Measurements from ENCODE around the gene TNS3.

DNA sequence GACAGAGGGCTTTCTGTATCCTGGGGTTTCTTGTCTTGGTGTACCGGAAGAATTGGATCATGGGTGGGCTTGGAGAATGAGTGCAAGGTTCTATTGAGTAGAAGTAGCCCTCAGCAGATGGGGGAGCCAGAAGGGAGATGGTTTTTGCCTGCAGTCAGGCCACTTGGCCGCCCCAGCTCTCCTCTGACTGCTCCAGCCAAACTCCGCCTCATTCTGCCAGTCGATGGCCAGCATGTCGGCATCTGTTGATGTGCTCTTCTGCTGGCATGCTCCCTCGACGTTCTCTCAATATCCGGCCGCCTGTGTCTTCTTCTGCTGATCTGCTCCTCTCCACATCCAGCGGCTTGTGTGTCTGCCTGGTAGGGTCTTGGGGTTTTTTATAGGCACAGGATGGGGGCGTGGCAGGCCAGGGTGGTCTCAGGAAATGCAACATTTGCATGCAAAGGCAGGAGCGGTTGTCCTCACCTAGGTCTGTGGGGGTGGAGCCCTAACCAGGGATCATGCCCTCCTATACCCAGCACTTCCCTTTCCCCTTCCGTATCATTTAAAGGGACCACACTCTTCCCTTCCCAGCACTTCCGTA lies 40.2 kb upstream of the TNS3 start:
- TF ChIP-seq POLR2A (IDR thresholded peaks at IDR 0.05; ENCODE audit: low read length), result no peak
- TF ChIP-seq GATA1 (IDR thresholded peaks at IDR 0.05; ENCODE audit: low read depth, low read length), result no peak
